Neural cell (in vitro differentiated cells): ENCODE measurements around the gene OR2T27.
"Not testable (repeated sequence)": the region's sequence is repeated elsewhere in the genome, so short reads cannot be mapped to it uniquely, and the experiment has no call there.

Experiments used
- MXI1 ChIP-seq: fragments of 450-650 bp; conservative IDR thresholded peaks from 2 replicates; pipeline ENCODE4 v1.6.1; 2014; ENCODE audit warnings: antibody characterized with exemption, mild to moderate bottlenecking; ENCODE audit not compliant: poor library complexity, severe bottlenecking
- TF ChIP-seq, protein P1 (sequence below): fragments of 450-650 bp; IDR thresholded peaks from 2 replicates; pipeline ENCODE4 v1.5.1; 2014; ENCODE audit warnings: antibody characterized with exemption, mild to moderate bottlenecking, moderate library complexity; ENCODE audit not compliant: poor library complexity, severe bottlenecking

DNA sequence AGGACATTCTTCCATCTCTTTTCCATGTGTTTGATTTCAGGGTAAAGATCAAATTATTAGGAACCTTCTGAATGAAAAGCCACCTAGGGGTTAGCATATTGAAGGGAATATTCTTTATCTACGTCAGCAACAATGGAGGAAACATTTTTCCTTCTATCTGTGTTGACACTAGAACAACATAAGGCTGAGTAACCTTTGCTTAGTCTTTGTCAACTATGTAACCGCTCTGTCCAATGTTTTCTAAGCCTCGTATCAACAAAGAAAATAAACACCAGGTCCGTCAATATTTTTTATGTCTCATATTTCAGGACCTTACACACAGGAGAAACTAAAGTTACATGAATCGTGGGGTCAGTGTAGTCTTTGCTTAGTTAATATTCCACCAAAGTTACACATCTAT, 18.7 kb downstream of the OR2T27 start:
- TF ChIP-seq, protein P1, sequence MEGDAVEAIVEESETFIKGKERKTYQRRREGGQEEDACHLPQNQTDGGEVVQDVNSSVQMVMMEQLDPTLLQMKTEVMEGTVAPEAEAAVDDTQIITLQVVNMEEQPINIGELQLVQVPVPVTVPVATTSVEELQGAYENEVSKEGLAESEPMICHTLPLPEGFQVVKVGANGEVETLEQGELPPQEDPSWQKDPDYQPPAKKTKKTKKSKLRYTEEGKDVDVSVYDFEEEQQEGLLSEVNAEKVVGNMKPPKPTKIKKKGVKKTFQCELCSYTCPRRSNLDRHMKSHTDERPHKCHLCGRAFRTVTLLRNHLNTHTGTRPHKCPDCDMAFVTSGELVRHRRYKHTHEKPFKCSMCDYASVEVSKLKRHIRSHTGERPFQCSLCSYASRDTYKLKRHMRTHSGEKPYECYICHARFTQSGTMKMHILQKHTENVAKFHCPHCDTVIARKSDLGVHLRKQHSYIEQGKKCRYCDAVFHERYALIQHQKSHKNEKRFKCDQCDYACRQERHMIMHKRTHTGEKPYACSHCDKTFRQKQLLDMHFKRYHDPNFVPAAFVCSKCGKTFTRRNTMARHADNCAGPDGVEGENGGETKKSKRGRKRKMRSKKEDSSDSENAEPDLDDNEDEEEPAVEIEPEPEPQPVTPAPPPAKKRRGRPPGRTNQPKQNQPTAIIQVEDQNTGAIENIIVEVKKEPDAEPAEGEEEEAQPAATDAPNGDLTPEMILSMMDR, result not testable (repeated sequence)
- not testable (repeated sequence) for TF ChIP-seq MXI1
